ENCODE data around the gene EFNB3.

Gene EFNB3, protein sequence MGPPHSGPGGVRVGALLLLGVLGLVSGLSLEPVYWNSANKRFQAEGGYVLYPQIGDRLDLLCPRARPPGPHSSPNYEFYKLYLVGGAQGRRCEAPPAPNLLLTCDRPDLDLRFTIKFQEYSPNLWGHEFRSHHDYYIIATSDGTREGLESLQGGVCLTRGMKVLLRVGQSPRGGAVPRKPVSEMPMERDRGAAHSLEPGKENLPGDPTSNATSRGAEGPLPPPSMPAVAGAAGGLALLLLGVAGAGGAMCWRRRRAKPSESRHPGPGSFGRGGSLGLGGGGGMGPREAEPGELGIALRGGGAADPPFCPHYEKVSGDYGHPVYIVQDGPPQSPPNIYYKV
- long read RNA-seq, donor 1, partial matches to known transcripts: 0 of 4 reads
- long read RNA-seq, donor 1, other reads (novel, unspliced or antisense): 0 of 4 reads
- long read RNA-seq, donor 2, partial matches to known transcripts: 0 of 3 reads
- long read RNA-seq, donor 2, other reads (novel, unspliced or antisense): 0 of 3 reads
- long read RNA-seq, donor 3, partial matches to known transcripts: 6 of 8 reads
- long read RNA-seq, donor 3, other reads (novel, unspliced or antisense): 0 of 8 reads
- long read RNA-seq, donor 4, transcript EFNB3-201 (5 exons, 3,222 nt): major isoform, 5 of 37 reads
- long read RNA-seq, donor 4, partial matches to known transcripts: 32 of 37 reads
- long read RNA-seq, donor 4, other reads (novel, unspliced or antisense): 0 of 37 reads
- long read RNA-seq, donor 5, partial matches to known transcripts: 0 of 3 reads
- long read RNA-seq, donor 5, other reads (novel, unspliced or antisense): 0 of 3 reads
- long read RNA-seq, donor 6, partial matches to known transcripts: 0 of 4 reads
- long read RNA-seq, donor 6, other reads (novel, unspliced or antisense): 0 of 4 reads
- long read RNA-seq, donor 7: 0 reads
- long read RNA-seq, donor 8, transcript EFNB3-201 (5 exons, 3,222 nt): major isoform, 7 of 7 reads
- long read RNA-seq, donor 8, partial matches to known transcripts: 0 of 7 reads
- long read RNA-seq, donor 8, other reads (novel, unspliced or antisense): 0 of 7 reads

DNA sequence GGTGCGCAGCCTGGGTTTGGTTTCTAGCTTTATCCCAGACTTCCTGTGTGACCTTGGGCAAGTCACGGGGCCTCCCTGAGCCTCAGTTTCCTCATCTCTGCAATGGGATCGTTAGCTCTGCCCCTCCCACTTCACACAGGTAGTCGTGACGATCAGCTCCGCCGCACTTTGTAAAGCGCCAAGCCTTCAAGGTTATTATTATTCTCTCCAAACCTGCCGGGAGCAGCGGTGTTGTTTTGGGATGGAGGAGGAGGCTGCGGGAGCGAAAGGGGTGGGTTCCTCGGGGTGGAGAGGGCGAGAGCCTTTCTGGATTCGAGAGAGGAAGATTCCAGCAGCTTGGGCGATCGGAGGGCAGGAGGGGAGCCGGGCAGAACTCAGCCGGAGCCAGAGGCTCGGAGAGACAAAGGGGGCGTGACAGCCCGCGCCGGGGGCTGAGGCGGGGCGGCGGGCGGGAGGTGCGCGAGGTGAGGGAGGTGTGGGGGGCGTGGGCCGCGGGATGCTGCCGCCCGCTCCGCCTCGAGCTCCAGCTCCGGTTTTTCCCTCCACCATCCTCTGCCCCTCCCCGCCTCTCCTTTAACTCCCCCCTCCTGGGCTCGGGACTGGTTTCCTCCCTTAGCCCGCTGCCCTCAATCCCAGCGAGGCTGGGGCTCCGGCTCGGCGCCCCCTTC is at the start of gene EFNB3:
Gene EFNB3, plus strand, starts transcription at position 602 of the 668 bp plus-strand sequence. CDS start 397 bp downstream, outside the sequence.
- DNase-seq: peak; percentile 61

DNA sequence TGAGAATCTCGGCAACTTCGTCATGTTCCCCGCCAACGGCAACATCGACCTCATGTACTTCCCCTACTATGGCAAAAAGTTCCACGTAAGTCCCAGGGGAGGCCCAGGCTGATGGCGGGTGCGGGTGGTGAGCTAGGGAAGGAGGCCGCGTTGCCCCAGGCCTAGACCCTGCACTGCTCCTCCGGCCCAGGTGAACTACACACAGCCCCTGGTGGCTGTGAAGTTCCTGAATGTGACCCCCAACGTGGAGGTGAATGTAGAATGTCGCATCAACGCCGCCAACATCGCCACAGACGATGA is 49.5 kb upstream of the EFNB3 start:
- no peak for DNase-seq

DNA sequence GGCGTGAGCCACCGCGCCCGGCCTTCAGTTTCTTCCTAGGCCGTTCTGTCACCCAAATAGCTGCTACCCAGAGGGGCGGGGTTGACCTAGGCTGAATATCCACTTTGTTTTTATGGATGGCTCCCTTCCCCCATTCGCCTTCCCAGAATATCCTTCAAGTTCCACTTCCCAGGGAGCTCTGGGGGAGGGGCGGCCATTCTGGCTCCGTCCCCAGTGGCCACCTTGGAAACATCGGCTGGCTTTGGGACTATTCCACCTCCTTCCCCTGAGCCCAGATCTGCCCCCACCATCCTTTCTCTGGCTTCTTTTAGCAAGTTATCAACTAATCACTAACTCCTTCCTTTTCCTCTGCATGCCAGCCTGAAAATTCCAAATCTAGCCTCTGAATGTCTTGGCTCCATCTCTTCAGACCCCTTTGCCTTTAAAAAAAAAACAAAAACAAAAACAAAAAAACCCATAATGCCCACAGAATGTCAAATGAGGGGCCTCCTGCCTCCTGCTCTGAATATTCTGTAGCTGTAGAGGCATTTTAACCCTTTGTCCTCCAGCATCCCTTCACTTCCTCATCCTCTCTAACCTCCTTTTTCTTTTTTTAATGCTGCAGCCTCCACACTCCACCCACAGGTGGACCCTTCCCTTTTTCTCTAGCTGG is 47.9 kb upstream of the EFNB3 start:
- DNase-seq: peak; percentile 45

DNA sequence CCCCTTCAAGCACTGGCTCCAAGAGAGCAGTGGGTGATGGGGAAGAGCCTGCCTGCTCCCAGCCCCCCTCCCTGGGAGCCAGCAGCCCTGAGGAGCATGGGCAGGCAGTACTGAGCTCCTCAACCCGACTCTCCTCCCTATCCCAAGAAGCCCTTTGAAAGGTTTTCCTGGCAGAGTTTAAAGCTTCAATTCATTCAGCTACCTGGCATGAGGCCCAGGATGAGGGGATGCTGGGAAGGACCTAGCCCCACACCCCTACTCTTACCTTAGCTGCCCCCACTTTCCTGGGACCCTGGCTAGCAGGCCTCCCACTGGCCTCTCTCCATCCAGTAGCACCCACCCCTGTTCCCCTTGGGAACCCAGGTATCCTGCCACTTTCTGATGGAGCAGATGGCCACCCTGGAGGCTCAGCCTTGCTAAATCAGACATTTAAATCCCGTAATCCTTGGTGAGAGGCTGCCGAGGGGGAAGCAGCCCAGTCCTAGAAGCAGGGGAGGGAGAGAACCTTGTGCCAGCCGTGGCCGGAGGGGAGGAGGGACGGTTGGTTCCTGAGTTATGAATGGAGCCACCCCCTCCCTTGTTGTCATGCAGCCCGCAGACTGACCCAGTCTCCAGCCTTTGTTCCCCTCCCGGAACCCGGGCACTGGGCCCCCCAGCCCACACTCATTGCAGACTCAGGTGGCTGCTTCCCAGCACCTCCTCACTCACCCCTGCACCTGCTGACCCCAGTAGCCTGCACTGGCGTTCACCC is 37.2 kb upstream of the EFNB3 start:
- no peak for DNase-seq

DNA sequence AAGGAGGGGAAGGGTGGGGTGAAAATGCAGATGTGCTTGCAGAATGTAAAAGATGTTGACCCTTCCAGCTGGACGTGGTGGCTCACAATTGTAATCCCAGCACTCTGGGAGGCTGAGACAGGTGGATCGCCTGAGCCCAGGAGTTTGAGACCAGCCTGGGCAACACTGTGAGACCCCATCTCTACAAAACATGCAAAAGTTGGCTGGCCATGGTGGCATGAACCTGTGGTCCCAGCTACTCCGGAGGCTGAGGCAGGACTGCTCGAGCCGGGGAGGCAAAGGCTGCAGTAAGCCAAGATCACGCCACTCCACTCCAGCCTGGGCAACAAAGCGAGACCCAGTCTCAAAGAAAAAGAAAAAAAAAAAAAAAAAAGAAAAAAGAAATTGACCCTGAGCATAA is 36.5 kb upstream of the EFNB3 start:
- DNase-seq: no peak

DNA sequence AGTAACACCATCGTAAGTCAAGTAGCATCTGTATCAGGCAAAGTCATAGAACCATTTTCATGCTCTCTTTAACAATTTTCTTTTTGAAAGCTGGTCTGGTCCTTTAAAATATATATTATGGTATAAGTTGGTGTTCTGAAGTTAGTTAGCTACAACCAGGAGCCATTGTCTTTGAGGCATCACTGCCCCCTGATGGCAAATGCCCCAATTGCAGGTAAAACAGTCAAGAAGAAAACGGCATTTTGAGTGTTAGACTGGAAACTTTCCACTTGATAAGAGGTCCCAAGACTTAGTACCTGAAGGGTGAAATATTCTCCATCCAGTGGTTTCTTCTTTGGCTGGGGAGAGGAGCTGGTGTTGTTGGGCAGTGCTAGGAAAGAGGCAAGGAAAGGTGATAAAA is 31.8 kb upstream of the EFNB3 start:
- no peak for DNase-seq

DNA sequence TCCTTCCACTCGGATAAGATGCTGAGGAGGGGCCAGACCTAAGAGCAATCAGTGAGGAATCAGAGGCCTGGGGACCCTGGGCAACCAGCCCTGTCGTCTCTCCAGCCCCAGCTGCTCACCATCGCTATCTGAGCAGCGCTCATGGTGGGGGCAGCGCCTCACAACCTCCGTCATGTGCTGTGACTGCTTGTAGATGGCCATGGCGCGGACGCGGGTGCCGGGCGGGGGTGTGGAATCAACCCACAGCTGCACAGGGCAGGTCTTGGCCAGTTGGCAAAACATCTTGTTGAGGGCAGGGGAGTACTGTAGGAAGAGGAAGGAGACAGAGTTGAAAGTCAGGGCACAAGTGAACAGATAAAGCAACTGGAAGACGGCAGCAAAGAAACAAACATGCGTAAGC is 30.1 kb upstream of the EFNB3 start:
- no peak for DNase-seq

DNA sequence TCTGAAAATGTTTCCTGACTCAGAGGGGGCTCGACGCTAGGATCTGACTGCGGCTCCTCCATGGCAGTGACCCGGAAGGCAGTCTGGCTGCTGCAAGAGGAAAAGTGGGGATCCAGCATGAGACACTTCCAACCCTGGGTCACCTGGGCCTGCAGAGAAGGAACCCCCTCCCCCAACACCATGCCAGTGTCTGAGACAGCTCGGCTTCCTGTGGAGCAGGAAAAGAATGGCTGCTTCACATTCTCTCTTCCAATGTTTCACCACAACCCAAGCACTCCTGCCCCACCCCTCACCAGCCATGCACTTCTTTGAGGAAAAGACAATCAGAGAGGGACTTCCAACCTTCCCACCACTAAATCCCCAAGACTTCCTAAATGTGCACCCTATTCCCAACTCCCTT is 28.5 kb upstream of the EFNB3 start:
- no peak for DNase-seq

DNA sequence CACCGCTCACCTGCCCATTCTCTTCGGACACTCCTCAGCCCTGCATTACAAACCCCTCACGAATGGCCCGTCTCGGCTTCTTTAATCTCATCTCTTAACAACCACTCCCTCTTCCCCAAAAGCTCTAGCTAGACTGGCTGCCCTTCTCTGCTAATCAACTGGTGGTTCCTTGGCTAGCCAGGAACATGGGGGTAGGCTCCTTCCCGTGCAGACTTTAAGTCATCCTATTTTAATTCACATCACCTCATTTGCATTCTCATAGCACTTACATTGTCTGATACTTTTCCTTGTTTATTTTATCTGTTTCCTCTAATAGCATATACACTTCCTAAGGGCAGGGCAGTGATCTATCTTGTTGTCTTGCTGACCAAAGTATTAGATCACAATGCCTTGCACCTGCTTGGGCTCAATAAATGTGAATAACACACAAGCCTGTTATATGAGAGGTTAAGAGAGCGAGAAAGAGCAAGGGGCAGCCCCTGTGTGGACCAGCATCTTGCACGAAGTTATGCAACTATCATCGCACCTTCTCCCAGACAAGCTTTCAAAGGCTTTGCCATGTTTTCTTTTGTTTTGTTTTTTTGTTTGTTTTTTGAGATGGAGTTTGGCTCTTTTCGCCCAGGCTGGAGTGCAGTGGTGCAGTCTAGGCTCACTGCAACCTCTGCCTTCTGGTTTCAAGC is 27.5 kb upstream of the EFNB3 start:
- no peak for DNase-seq

DNA sequence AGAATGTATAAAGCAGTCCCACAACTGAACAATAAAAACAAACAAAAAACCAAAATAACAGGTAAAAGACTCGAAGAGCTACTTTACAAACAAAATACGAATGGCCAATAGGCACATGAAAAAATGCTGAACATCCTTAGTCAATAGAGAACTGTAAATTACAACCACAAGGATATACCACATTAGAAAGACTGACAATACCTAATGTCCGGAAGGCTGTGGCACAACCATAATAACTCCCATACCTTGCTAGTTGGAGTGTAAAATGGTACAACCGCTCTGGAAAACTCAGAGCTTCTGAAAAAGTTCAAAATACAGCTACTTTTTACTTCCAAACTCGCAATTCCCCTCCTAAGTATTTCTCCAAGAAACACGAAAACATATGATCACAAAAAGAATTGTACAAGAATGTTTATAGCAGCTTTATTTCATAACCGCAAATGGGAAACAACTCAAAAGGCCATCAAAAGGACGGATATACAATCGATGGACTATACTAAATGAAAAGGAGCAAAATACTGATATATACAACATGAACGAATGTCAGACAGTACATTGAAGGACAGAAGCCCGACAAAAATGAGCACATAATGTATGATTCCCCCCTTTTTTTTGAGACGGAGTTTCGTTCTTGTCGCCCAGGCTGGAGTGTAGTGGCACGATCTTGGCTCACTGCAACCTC is 20.0 kb upstream of the EFNB3 start:
- peak; percentile 23 for DNase-seq

DNA sequence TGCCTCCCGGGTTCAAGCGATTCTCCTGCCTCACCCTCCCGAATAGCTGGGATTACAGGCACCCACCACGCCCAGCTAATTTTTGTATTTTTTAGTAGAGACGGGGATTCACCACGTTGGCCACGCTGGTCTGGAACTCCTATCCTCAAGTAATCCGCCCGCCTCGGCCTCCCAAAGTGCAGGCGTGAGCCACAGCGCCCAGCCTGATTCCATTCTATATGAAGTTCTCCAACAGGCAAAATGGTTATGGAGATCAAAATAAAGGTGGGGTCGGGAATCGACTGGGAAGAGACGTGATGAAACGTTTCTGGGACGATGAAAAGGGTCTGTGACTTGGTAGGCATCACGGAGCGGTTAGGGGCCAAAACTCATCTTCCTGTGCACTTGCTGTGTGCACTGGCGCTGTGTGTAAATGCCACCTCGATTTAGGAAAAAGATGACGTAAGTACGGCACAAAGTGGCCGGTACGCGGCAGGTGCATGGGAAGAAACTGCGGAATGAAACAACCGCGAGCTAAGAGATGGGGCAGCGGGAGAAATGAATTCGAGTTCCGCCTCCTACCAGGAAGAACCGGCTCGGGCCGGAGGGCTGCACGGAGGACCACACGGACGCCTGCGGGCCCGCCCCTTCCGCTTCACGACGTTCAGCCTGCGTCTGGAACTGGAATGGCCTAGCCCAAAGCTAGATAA is 19.3 kb upstream of the EFNB3 start:
- DNase-seq: no peak

DNA sequence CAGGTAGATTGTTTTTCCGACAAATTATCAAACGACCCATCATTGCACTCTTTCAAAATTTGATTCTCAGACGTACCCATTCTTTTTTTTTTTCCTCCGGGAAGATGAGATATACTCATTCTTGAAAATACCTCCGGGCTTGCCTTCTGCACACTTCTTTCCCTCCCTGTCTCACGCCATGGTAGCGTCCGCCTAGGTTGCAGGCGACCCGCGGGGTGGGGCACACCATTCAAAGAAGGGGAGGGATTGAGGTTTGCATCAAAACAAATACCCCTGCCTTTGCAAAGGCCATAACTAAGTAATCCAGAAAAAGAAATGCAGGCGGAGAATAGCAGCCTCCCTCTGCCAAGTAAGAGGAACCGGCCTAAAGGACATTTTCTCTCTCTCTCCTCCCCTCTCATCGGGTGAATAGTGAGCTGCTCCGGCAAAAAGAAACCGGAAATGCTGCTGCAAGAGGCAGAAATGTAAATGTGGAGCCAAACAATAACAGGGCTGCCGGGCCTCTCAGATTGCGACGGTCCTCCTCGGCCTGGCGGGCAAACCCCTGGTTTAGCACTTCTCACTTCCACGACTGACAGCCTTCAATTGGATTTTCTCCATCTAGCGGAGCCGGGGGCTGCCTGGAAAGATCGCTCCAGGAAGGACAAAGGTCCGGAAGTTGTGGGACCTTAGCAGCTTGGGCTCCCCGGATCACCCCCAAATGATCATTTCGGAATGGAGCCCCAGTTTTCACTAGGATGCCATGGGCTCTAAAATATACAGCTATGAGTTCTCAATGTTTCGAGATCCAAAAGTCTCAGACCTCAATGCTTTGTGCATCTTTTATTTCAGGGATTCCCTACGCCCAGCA is 18.6 kb upstream of the EFNB3 start:
- DNase-seq: peak; percentile 100

DNA sequence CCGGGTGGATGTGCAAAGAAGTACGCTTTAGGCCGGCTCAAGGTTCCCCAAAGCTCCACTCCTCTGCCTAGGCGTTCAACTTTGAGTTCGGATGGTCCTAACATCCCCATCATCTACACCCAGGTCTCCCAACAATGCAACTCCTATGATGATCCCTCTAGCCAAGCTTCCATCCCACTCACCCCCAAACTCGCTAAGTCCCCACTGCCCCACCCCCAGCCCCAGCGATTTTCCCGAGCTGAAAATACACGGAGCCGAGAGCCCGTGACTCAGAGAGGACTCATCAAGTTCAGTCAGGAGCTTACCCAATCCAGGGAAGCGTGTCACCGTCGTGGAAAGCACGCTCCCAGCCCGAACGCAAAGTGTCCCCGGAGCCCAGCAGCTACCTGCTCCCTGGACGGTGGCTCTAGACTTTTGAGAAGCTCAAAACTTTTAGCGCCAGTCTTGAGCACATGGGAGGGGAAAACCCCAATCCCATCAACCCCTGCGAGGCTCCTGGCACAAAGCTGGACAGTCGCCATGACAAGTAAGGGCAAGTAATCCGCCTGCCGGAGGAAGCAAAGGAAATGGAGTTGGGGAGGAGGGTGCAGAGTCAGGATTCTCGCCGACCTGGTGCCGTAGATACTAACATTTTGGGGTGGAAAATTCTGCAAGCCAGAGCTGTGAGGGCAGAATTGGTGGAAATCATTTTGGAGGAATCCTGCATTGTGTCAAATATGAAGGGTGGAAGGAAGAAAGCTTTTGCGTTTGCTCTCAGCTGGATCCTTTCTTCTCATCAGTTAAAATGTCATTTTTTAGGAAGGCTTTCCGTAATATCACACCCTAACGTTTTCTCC is 17.7 kb upstream of the EFNB3 start, which contains the start of gene TP53:
Gene TP53, minus strand, starts transcription at position 419 of the 836 bp plus-strand sequence. CDS start 10,896 bp downstream, outside the sequence.
- DNase-seq: peak; percentile 84

DNA sequence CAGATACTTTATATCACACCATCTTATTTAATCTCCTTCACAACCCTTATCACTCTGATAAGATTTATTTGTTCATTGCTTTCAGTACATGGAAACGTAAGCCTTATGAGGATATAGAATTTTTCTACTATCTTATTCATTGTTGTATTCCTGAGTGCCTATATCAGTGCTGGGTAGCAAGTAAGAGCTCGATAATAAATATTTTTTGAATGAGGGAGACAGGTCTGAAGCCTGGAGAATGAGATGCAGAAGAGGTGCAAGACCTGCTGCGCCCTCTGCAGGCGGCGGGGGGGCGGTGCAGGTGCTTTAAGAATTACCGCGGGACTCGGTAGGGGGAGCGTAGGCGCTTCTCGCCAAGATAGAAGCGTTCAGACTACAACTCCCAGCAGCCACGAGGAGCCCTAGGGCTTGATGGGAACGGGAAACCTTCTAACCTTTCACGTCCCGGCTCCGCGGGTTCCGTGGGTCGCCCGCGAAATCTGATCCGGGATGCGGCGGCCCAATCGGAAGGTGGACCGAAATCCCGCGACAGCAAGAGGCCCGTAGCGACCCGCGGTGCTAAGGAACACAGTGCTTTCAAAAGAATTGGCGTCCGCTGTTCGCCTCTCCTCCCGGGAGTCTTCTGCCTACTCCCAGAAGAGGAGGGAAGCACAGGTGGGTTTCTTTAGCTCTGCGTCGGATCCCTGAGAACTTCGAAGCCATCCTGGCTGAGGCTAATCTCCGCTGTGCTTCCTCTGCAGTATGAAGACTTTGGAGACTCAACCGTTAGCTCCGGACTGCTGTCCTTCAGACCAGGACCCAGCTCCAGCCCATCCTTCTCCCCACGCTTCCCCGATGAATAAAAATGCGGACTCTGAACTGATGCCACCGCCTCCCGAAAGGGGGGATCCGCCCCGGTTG is 16.8 kb upstream of the EFNB3 start, which contains the start of gene WRAP53:
Gene WRAP53, plus strand, starts transcription at position 570 of the 900 bp plus-strand sequence. Its CDS starts 172 bp downstream, at position 742.
- DNase-seq: peak; percentile 97

DNA sequence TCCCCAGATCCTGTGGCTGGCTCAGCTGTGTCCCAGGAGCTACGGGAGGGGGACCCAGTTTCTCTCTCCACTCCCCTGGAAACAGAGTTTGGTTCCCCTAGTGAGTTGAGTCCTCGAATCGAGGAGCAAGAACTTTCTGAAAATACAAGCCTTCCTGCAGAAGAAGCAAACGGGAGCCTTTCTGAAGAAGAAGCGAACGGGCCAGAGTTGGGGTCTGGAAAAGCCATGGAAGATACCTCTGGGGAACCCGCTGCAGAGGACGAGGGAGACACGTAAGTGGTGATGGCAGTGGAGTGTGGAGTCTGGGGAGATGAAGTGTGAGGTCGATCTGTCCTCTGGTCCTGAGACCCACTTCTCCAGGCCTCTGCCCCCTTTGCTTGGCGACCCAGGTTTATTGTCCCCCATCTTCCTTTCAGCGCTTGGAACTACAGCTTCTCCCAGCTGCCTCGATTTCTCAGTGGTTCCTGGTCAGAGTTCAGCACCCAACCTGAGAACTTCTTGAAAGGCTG is 16.1 kb upstream of the EFNB3 start:
- no peak for DNase-seq

DNA sequence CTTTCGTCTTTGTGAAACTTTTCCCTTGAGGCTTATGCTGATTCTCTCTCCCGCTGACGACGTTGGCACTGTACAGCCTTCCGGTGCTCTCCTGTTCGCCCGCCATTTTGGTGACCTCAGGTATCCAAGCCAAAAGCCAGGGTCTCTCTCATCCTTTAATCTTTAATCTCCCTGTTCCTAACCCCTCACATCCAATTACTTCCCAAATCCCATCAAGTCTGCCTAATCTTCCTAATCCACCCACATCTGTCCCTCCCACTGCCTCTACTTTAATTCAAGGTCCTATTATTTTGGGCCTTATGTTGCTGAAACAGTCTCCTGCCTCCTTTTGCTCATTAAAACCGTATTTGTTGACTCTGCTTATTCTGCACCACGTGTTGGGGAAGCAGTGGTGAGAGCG is 9.4 kb upstream of the EFNB3 start:
- no peak for DNase-seq

Data from right kidney (tissue), 9 donors.